Mesothelial cell of epicardium (in vitro differentiated cells): Measurements from ENCODE around the gene RBBP6. TPM values are rescaled to one million over a fixed set of nuclear protein-coding genes. Genes with fewer than 3 reads are reported as not detected.
A peak's percentile ranks its signal among the peaks of the same experiment; 100 is the strongest.
"Not testable (repeated sequence)": the region's sequence is repeated elsewhere in the genome, so short reads cannot be mapped to it uniquely, and the experiment has no call there.

Experiments used
- DNase-seq, 2 experiments: peaks; one replicate each; pipeline ENCODE4 v3.0.0; 2021; ENCODE audit warnings: low spot score in 2 of 2; ENCODE audit not compliant: unreplicated experiment in 2 of 2
- H3K27ac Mint-ChIP-seq: 2 replicates; pipeline ENCODE4 v1.8.0; 2021; ENCODE audit warnings: mixed read lengths
- H3K27me3 Mint-ChIP-seq: 2 replicates; pipeline ENCODE4 v1.8.0; 2021; ENCODE audit warnings: low read depth, mixed read lengths
- H3K36me3 Mint-ChIP-seq: 2 replicates; pipeline ENCODE4 v1.8.0; 2021; ENCODE audit warnings: mixed read lengths
- H3K4me1 Mint-ChIP-seq: 2 replicates; pipeline ENCODE4 v1.8.0; 2021; ENCODE audit warnings: mixed read lengths
- H3K4me3 Mint-ChIP-seq: 2 replicates; pipeline ENCODE4 v1.8.0; 2021; ENCODE audit warnings: mild to moderate bottlenecking, moderate library complexity, mixed read lengths
- H3K9me3 Mint-ChIP-seq: 2 replicates; pipeline ENCODE4 v1.8.0; 2021; ENCODE audit warnings: mixed read lengths
- CTCF ChIP-seq: fragments of 200-600 bp; sonication (generic); IDR thresholded peaks from one replicate; pipeline ENCODE4 v1.5.0; 2021; ENCODE audit warnings: antibody characterized with exemption; ENCODE audit not compliant: unreplicated experiment
- total RNA-seq: library from RNA; stranded (reverse); gene quantifications from 3 replicates; pipeline ENCODE4 v1.2.1, GENCODE V29; 2021

RBBP6 gene
- total RNA-seq, 1 donor from 2014 or later = 101 TPM

- no peaks in the 10 kb centered on the region for H3K9me3 Mint-ChIP-seq
- peaks cover 21% of the 10 kb centered on the region for H3K4me1 Mint-ChIP-seq
- H3K36me3 Mint-ChIP-seq = no peaks in the 10 kb centered on the region
- TF ChIP-seq CTCF = no peak
- peak overlapping the region; percentile 29 for H3K27ac Mint-ChIP-seq
- peak overlapping the region; percentile 75 for H3K4me3 Mint-ChIP-seq
- peak in 1 of 2 experiments; percentile 52 for DNase-seq
- H3K27me3 Mint-ChIP-seq = peaks cover 53% of the 10 kb centered on the region
Observed at GRCh38 chr16:24610416-24610755, 71.0 kb downstream of the RBBP6 start.

GRCh38 chr16:24611310-24611709 lies 71.9 kb downstream of the RBBP6 start:
- no peak for TF ChIP-seq CTCF
- peak overlapping the region; percentile 75 for H3K4me3 Mint-ChIP-seq
- no peak overlapping the region for H3K27ac Mint-ChIP-seq
- H3K36me3 Mint-ChIP-seq = no peaks in the 10 kb centered on the region
- no peaks in the 10 kb centered on the region for H3K9me3 Mint-ChIP-seq
- H3K4me1 Mint-ChIP-seq = peaks cover 21% of the 10 kb centered on the region
- no peak for DNase-seq
- peaks cover 48% of the 10 kb centered on the region for H3K27me3 Mint-ChIP-seq

GRCh38 chr16:24612656-24613055 lies 73.3 kb downstream of the RBBP6 start:
- H3K4me3 Mint-ChIP-seq = no peak overlapping the region
- H3K36me3 Mint-ChIP-seq = no peaks in the 10 kb centered on the region
- H3K27me3 Mint-ChIP-seq = peaks cover 40% of the 10 kb centered on the region
- H3K27ac Mint-ChIP-seq = no peak overlapping the region
- no peaks in the 10 kb centered on the region for H3K9me3 Mint-ChIP-seq
- no peak for DNase-seq
- H3K4me1 Mint-ChIP-seq = peaks cover 21% of the 10 kb centered on the region
- no peak for TF ChIP-seq CTCF

GRCh38 chr16:24613267-24613666 lies 73.9 kb downstream of the RBBP6 start:
- Mint-ChIP-seq H3K4me1 (peaks cover 21% of the 10 kb centered on the region), H3K27me3 (peaks cover 34% of the 10 kb centered on the region)
- not testable (repeated sequence) for DNase-seq, H3K36me3 Mint-ChIP-seq, H3K27ac Mint-ChIP-seq, H3K4me3 Mint-ChIP-seq, H3K9me3 Mint-ChIP-seq

- no peak for DNase-seq
- Mint-ChIP-seq H3K36me3 (no peaks in the 10 kb centered on the region), H3K27me3 (peaks cover 1% of the 10 kb centered on the region), H3K4me3 (no peak overlapping the region), H3K4me1 (no peaks in the 10 kb centered on the region), H3K27ac (no peak overlapping the region), H3K9me3 (no peaks in the 10 kb centered on the region)
- TF ChIP-seq CTCF = no peak
Observed at GRCh38 chr16:24617502-24617901, 78.1 kb downstream of the RBBP6 start.

Other genes starting within 250 kb of the RBBP6 start
- 77.3 to 89.7 TPM (median 82.1 TPM) in 3 replicates for gene TNRC6A, start 190.1 kb downstream of the RBBP6 start, total RNA-seq